Measurements from ENCODE around the gene MATR3. TPM values are rescaled to one million over a fixed set of nuclear protein-coding genes. Genes with fewer than 3 reads are reported as not detected.

Gene MATR3
- polyA plus RNA-seq, 1 donor from 2014 or later, result 1,016 TPM

DNA sequence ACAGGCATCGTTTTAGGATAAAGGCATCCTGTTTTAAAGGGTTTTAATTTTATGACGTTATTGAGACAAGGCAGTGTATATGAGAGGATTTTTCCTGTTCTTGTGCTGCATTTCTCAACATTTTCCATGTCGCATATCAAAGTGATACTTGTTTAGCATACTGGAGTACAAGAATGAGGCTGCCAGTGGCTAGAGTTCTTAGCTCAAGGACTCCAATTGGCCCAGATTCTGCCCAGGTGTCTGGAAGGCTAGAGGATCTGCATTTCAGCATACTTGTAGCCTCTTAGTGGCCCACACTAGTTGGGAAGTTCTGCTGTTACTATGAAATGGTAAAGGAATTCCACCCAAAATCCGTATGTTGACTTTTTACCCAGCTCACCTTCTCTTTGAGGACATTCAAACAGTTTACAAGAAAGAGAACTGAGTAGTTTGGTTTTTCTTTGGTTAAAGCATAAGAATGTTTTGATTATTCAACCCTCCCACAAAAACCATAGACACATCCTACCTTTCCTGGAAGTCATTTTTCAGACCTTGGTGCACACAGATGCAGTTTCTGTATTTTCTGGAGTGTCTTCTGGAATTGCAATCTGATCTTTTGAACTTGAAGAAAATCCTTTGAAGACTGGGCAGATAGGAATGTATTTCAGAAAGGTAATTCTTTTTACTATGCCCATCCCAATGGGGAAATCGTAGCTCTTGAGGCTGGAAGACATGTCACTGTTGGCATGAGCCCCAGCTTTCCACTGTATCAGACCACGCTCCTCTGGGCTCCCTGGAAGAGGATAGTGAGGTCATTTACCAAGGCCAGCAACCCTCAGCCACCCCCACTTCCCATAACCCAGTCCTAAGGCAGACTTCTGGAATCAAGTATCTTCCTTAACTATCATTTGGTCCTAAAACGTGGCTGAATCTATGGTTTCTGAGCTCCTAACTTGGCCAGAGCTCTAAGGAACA lies 78.2 kb downstream of the MATR3 start:
- no peak overlapping the region for H3K4me3 ChIP-seq (ENCODE audit: low read length)

DNA sequence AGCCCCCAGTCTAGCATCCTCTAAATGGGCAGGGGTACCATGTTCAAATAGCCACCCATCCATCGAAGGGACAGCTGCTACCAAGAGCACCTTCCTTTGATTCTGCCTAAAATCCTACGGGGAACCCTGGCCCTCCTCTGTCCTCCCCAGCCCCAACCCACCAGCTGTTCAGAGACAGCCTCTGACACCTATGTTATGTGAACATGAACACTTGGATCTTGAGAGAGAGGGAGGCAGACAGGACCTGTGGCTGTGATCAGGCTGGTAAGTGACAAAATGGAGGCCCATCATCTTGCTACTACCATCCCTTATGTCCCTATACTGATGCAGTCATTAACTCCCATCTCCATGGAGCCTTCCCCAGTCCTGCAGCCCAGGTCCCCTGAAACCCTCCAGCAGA lies 81.4 kb downstream of the MATR3 start:
- Histone ChIP-seq H3K9me3 (ENCODE audit: low read length) (no peaks in the 10 kb centered on the region), H3K9ac (ENCODE audit: low read length) (no peak overlapping the region), H3K4me2 (ENCODE audit: low read length) (no peak overlapping the region), H3K4me3 (ENCODE audit: low read length) (no peak overlapping the region), H2AFZ (ENCODE audit: low read depth, low read length) (no peak overlapping the region), H3K9me2 (ENCODE audit: insufficient read depth, low read length) (no peaks in the 10 kb centered on the region), H4K20me1 (ENCODE audit: insufficient read depth) (no peaks in the 10 kb centered on the region), H3K36me3 (ENCODE audit: insufficient read depth, low read length) (peaks cover 4% of the 10 kb centered on the region), H3F3A (ENCODE audit: insufficient read depth, low read length, poor library complexity, severe bottlenecking) (no peaks in the 10 kb centered on the region), H3K27me3 (ENCODE audit: insufficient read depth, low read depth, low read length) (no peaks in the 10 kb centered on the region), H3K79me2 (replicated peaks; ENCODE audit: insufficient read depth, low read length) (no peaks in the 10 kb centered on the region), H3K27ac (ENCODE audit: low read length) (no peak overlapping the region)
- TF ChIP-seq POLR2AphosphoS5 (IDR thresholded peaks at IDR 0.05) (peak; percentile 18), REST (IDR thresholded peaks at IDR 0.05; ENCODE audit: borderline replicate concordance) (no peak)

More for the DNA sequence above, 78.2 kb downstream of the MATR3 start:
- no peak for TF ChIP-seq EP300 (conservative IDR thresholded peaks at IDR 0.05; ENCODE audit: poor library complexity, severe bottlenecking)
- TF ChIP-seq SMC3 (conservative IDR thresholded peaks at IDR 0.05; ENCODE audit: poor library complexity), result no peak
- TF ChIP-seq RAD21 (conservative IDR thresholded peaks at IDR 0.05), result no peak
- TF ChIP-seq CTCF (IDR thresholded peaks at IDR 0.05; ENCODE audit: poor library complexity, severe bottlenecking), result no peak
- no peak for TF ChIP-seq EZH2 (IDR thresholded peaks at IDR 0.05; ENCODE audit: borderline replicate concordance, insufficient read depth, low read length, poor library complexity, severe bottlenecking)
- no peak for TF ChIP-seq POLR2AphosphoS5 (IDR thresholded peaks at IDR 0.05)
- TF ChIP-seq TAF1 (IDR thresholded peaks at IDR 0.05; ENCODE audit: low read depth), result no peak
- TF ChIP-seq MXI1 (conservative IDR thresholded peaks at IDR 0.05; ENCODE audit: poor library complexity, severe bottlenecking), result no peak
- Histone ChIP-seq H2AFZ (ENCODE audit: low read depth, low read length) (no peak overlapping the region), H3K79me2 (replicated peaks; ENCODE audit: insufficient read depth, low read length) (no peaks in the 10 kb centered on the region), H3K9me3 (ENCODE audit: low read length) (no peaks in the 10 kb centered on the region), H3K27me3 (ENCODE audit: insufficient read depth, low read depth, low read length) (no peaks in the 10 kb centered on the region), H3K9ac (ENCODE audit: low read length) (no peak overlapping the region), H3K27ac (ENCODE audit: low read length) (no peak overlapping the region), H3F3A (ENCODE audit: insufficient read depth, low read length, poor library complexity, severe bottlenecking) (no peaks in the 10 kb centered on the region), H4K20me1 (ENCODE audit: insufficient read depth) (no peaks in the 10 kb centered on the region), H3K36me3 (ENCODE audit: insufficient read depth, low read length) (peaks cover 11% of the 10 kb centered on the region), H3K4me2 (ENCODE audit: low read length) (no peak overlapping the region), H3K9me2 (ENCODE audit: insufficient read depth, low read length) (no peaks in the 10 kb centered on the region)
